A673 (cell line): ENCODE results near the gene MEAK7.

ENCODE experiments used
- CTCF ChIP-seq: fragments of 300-800, 200-600 bp; sonication (generic); conservative IDR thresholded peaks from 2 replicates; pipeline ENCODE4 v1.5.1; 2017; ENCODE audit warnings: low read depth, mild to moderate bottlenecking, antibody characterized with exemption, low read length, moderate library complexity, mixed read lengths
- EZH2 ChIP-seq: fragments of 200-600 bp; sonication (generic); IDR thresholded peaks from 2 replicates; pipeline ENCODE4 v1.6.1; 2017; ENCODE audit warnings: borderline replicate concordance, low read depth, mild to moderate bottlenecking, mixed read lengths, antibody characterized with exemption, low read length; ENCODE audit not compliant: poor library complexity, severe bottlenecking

GRCh38 chr16:84459941-84460405 lies 44.5 kb downstream of the MEAK7 start:
- TF ChIP-seq CTCF: no peak
- TF ChIP-seq EZH2: no peak
